ENCODE data around the gene NUDCD3.

GRCh38 chr7:44524811-44525388, 34.4 kb upstream of the NUDCD3 start:
- no peak for TF ChIP-seq POLR2A (IDR thresholded peaks at IDR 0.05)
- TF ChIP-seq CTCF (IDR thresholded peaks at IDR 0.05), result no peak
